Activated naive CD4-positive, alpha-beta T cell (primary cell): ENCODE results near the gene SEL1L2.

Experiments
- DNase-seq, 4 experiments: peaks; one replicate each; lab custom pipeline; 2025; lab: John Stamatoyannopoulos, UW

Gene SEL1L2

GRCh38 chr20:13865791-13866351, 124.5 kb downstream of the SEL1L2 start:
- no peak for DNase-seq

- no peak for DNase-seq
Observed at GRCh38 chr20:13865156-13865555, 125.3 kb downstream of the SEL1L2 start.

GRCh38 chr20:13863244-13863643, 127.2 kb downstream of the SEL1L2 start:
- no peak for DNase-seq

- no peak for DNase-seq
Observed at GRCh38 chr20:13862245-13862644, 128.2 kb downstream of the SEL1L2 start.

- no peak for DNase-seq
Observed at GRCh38 chr20:13858871-13859270, 131.5 kb downstream of the SEL1L2 start.

GRCh38 chr20:13858439-13858838, 132.0 kb downstream of the SEL1L2 start:
- DNase-seq: no peak

- no peak for DNase-seq
Observed at GRCh38 chr20:13857961-13858360, 132.5 kb downstream of the SEL1L2 start.

- no peak for DNase-seq
Observed at GRCh38 chr20:13857304-13857703, 133.1 kb downstream of the SEL1L2 start.

GRCh38 chr20:13856354-13856753, 134.1 kb downstream of the SEL1L2 start:
- DNase-seq: no peak

GRCh38 chr20:13855613-13856012, 134.8 kb downstream of the SEL1L2 start:
- DNase-seq: no peak

GRCh38 chr20:13852306-13852705, 138.1 kb downstream of the SEL1L2 start:
- no peak for DNase-seq

GRCh38 chr20:13851279-13851678, 139.1 kb downstream of the SEL1L2 start:
- no peak for DNase-seq

- no peak for DNase-seq
Observed at GRCh38 chr20:13844296-13844695, 146.1 kb downstream of the SEL1L2 start.

- DNase-seq: no peak
Observed at GRCh38 chr20:13841206-13841605, 149.2 kb downstream of the SEL1L2 start.

- DNase-seq: no peak
Observed at GRCh38 chr20:13840093-13840465, 150.3 kb downstream of the SEL1L2 start.

- DNase-seq: no peak
Observed at GRCh38 chr20:13839421-13840092, 150.9 kb downstream of the SEL1L2 start.

GRCh38 chr20:13838664-13839063, 151.8 kb downstream of the SEL1L2 start:
- no peak for DNase-seq

- DNase-seq: no peak
Observed at GRCh38 chr20:13831476-13831875, 158.9 kb downstream of the SEL1L2 start.

- DNase-seq: no peak
Observed at GRCh38 chr20:13825465-13825864, 164.9 kb downstream of the SEL1L2 start.

- DNase-seq: no peak
Observed at GRCh38 chr20:13824459-13824858, 166.0 kb downstream of the SEL1L2 start.

GRCh38 chr20:13822459-13822858, 168.0 kb downstream of the SEL1L2 start:
- no peak for DNase-seq

GRCh38 chr20:13821876-13822275, 168.5 kb downstream of the SEL1L2 start:
- DNase-seq: no peak

- DNase-seq: no peak
Observed at GRCh38 chr20:13819885-13820645, 170.3 kb downstream of the SEL1L2 start.
